Lower leg skin (tissue), 4 donors: ENCODE results near the gene ARNT2. TPM values are rescaled to one million over a fixed set of nuclear protein-coding genes. Genes with fewer than 3 reads are reported as not detected.
"Not testable (repeated sequence)": the region's sequence is repeated elsewhere in the genome, so short reads cannot be mapped to it uniquely, and the experiment has no call there.

ENCODE experiments used
- DNase-seq, 2 donors: peaks; one replicate each; pipeline ENCODE4 v3.0.0-alpha.2; 2019; ENCODE audit warnings: low spot score in 2 of 2
- H3K4me3 ChIP-seq: fragments of 200-600 bp; sonication (generic); 2 replicates; pipeline ENCODE4 v1.5.1; 2017; ENCODE audit warnings: mild to moderate bottlenecking, low read depth; ENCODE audit not compliant: poor library complexity, severe bottlenecking
- POLR2A ChIP-seq, 2 donors: fragments of 450-650 bp; IDR thresholded peaks; one replicate each; pipeline ENCODE4 v1.6.1; 2016 to 2017; ENCODE audit warnings: antibody characterized with exemption in 2 of 2, mild to moderate bottlenecking in 1 of 2, moderate library complexity in 1 of 2
- WGBS, 2 donors: methylation state at CpG; one replicate each; pipeline ENCODE4 v1.1.5; 2018; 5-methylcytosine and 5-hydroxymethylcytosine counted together
- intact Hi-C: fragments of 100-400 bp; cut with DNase I; formaldehyde crosslinking; loops from one replicate; pipeline ENCODE4 v1.15.0; 2023; ENCODE audit warnings: low total_unique reads
- total RNA-seq, 4 donors: library from RNA; depleted of rRNA; stranded (reverse); fragments of >200 nt; gene quantifications; one replicate each; pipeline ENCODE4 v1.1.0, GENCODE V29; 2016
- TF ChIP-seq, protein P1 (sequence below), 3 donors: fragments of 450-650 bp; IDR thresholded peaks; one replicate each; pipeline ENCODE4 v1.5.1; 2016; ENCODE audit warnings: antibody characterized with exemption in 3 of 3, mild to moderate bottlenecking in 3 of 3, moderate library complexity in 2 of 3

ARNT2 gene
- total RNA-seq, 4 donors from 2014 or later: 1.7 to 8.7 (median 3.0) TPM

DNA sequence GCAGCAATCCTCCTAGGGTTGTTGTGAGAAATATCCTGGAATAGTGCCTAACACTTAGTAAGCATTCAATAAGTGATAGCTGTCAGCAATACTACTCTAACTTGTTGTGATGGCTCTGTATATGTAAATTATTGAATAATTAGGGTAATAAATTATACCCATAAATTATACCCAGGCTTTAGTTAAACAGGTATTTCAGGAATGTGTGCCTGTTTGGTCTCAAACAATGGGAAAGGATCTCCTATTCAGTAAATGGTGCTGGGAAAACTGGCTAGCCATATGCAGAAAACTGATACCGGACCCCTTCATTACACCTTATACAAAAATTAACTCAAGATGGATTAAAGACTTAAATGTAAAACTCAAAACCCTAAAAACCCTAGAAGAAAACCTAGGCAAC is 14.8 kb upstream of the ARNT2 start:
- intact Hi-C loops: no loop called here
- TF ChIP-seq, protein P1, sequence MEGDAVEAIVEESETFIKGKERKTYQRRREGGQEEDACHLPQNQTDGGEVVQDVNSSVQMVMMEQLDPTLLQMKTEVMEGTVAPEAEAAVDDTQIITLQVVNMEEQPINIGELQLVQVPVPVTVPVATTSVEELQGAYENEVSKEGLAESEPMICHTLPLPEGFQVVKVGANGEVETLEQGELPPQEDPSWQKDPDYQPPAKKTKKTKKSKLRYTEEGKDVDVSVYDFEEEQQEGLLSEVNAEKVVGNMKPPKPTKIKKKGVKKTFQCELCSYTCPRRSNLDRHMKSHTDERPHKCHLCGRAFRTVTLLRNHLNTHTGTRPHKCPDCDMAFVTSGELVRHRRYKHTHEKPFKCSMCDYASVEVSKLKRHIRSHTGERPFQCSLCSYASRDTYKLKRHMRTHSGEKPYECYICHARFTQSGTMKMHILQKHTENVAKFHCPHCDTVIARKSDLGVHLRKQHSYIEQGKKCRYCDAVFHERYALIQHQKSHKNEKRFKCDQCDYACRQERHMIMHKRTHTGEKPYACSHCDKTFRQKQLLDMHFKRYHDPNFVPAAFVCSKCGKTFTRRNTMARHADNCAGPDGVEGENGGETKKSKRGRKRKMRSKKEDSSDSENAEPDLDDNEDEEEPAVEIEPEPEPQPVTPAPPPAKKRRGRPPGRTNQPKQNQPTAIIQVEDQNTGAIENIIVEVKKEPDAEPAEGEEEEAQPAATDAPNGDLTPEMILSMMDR (IDR thresholded peaks at IDR 0.05): no peak
- no peak for TF ChIP-seq POLR2A (IDR thresholded peaks at IDR 0.05)
- no peak overlapping the region for H3K4me3 ChIP-seq
- WGBS, 2 donors: 48 to 54% methylated on average over 1 of the region's 1 CpG
- DNase-seq: no peak

DNA sequence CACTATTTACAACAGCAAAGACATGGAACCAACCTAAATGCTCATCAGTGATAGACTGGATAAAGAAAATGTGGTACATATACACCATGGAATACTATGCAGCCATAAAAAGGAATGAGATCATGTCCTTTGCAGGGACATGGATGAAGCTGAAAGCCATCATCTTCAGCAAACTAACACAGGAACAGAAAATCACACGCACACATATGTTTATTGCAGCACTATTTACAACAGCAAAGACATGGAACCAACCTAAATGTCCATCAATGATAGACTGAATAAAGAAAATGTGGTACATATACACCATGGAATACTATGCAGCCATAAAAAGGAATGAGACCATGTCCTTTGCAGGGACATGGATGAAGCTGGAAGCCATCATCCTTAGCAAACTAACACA is 13.2 kb upstream of the ARNT2 start:
- DNase-seq, intact Hi-C loops, H3K4me3 ChIP-seq: not testable (repeated sequence)
- 97 to 100% methylated on average over 1 of the region's 1 CpG for WGBS, 2 donors

DNA sequence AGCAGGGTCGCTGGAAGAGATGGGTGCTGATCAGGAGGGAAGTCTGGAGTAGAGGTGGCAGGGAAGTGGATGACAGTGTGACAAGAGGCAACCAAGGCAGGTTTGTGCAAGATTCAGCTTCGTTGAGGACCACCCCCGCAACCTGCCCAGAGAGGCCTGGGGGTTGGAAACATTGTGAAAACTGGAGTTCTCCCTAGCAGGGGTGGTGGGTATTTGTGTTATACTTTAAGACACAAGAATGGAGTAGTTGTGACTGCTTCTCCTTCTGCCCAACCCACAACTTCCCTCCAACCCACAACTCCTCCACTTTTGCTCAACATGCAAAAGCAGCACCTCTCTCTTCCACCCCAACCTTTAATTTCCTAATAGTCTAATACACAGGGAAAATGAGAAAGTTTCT is 8.6 kb upstream of the ARNT2 start:
- 75 to 78% methylated on average over 3 of the region's 3 CpGs for WGBS, 2 donors
- TF ChIP-seq POLR2A (IDR thresholded peaks at IDR 0.05): no peak
- TF ChIP-seq, protein P1 (IDR thresholded peaks at IDR 0.05): no peak
- DNase-seq: no peak
- no peak overlapping the region for H3K4me3 ChIP-seq
- intact Hi-C loops: no loop called here

DNA sequence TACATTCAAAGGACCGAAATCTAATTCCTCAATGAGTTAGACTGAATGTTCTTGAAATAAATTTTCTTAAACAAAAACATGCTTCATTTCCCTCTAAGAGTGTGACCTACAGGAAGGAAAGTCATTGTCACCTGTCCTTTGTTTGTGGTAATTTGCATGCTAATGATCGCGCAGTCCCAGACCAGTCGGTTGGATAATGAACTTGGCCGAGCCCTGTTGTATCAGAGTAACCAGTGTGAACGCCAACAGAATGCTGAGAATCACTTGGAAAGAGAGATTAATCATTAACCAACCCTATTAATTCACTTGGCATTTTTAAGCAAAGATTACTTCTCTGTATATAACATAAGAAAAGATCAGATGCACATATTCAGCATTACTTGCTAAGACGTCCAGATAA is 8.1 kb upstream of the ARNT2 start:
- intact Hi-C loops: no loop called here
- H3K4me3 ChIP-seq: no peak overlapping the region
- TF ChIP-seq, protein P1 (IDR thresholded peaks at IDR 0.05): no peak
- no peak for TF ChIP-seq POLR2A (IDR thresholded peaks at IDR 0.05)
- DNase-seq: no peak
- 76 to 82% methylated on average over 7 of the region's 7 CpGs for WGBS, 2 donors

DNA sequence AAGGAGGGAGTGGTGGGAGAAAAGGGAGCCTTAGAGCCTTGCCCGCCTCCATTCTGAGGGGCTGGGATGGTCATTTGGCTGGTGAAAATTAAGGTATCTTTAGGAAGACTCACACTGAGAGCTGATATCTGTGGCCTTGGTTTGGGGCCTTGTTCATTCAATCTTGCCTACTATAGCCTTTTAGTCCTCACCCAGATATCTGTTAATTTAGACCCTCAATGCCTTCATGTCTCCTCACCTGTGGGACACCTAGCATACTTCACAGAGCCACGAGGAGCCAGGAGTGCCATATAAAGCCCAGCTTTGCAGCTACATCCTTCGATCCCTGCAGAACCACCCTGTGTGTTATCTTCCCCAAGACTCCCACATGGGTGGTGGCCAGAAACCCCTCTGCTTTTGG is 4.7 kb upstream of the ARNT2 start:
- no peak overlapping the region for H3K4me3 ChIP-seq
- intact Hi-C loops: no loop called here
- WGBS, 2 donors: 78 to 91% methylated on average over 3 of the region's 3 CpGs
- DNase-seq: no peak
- TF ChIP-seq POLR2A (IDR thresholded peaks at IDR 0.05): no peak
- TF ChIP-seq, protein P1 (IDR thresholded peaks at IDR 0.05): no peak

DNA sequence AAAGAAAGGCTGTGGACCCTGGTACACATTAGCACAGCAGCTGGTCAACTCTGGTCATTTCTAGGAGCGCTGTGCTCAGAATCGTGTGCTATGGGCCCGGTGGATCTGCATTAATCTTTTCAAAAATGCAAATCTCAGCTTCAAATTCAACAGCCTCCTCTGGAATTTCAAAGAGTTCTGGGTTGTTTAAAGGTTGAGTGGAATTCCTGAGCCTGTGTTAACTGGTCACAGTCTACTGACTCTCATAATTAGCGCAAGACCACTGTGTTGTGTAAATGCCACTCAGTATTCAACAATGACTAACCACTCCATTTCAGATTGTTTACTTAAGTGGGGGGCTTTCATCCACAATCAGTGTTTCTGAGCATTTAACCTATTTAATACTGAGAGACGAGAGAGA is 2.7 kb upstream of the ARNT2 start:
- no peak overlapping the region for H3K4me3 ChIP-seq
- intact Hi-C loops: no loop called here
- 89 to 93% methylated on average over 5 of the region's 5 CpGs for WGBS, 2 donors
- DNase-seq: no peak
- TF ChIP-seq, protein P1 (IDR thresholded peaks at IDR 0.05): no peak
- TF ChIP-seq POLR2A (IDR thresholded peaks at IDR 0.05): no peak
